ENCODE data around the gene COL5A1. TPM values are rescaled to one million over a fixed set of nuclear protein-coding genes. Genes with fewer than 3 reads are reported as not detected.

Gene COL5A1
- total RNA-seq, 1 experiment from 2014 or later: 10.6 TPM

DNA sequence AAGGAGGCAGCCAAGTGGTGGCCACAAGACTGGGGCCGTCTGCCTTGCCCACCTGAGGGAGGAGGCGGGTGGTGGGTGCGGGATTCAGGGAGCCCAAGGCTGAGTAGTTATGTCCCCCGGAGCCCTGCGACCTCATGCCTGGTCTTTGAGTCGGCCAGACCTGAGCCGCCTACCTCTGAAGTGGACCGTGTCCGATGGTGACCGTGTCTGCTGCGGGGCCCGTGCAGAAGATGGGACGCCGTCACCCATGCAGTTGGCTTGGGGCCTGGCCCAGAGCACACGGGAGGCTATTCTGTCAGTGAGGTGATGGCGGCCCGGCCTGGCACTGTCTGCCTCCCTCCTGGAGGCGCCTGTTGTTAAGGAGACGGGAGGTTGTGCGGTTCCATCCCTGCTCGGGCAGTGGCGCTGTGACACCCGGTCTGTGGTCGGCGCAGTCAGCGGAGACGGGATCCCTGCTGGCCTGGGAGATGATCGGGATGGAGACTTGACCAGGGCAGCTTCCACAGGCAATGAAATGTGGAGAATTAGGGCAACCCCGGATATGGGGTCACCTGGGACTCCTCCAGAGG is 176.5 kb downstream of the COL5A1 start:
- Histone ChIP-seq H3K36me3 (ENCODE audit: low read depth, low read length) (no peaks in the 10 kb centered on the region), H3K79me2 (ENCODE audit: low read length) (no peaks in the 10 kb centered on the region), H3K9ac (ENCODE audit: low read length) (no peak overlapping the region), H3F3A (ENCODE audit: low read length, unreplicated experiment) (no peaks in the 10 kb centered on the region), H3K27me3 (ENCODE audit: low read length) (no peaks in the 10 kb centered on the region), H3K27ac (ENCODE audit: low read length) (no peak overlapping the region), H3K9me2 (replicated peaks; ENCODE audit: low read length) (no peaks in the 10 kb centered on the region), H2AFZ (ENCODE audit: low read length) (no peak overlapping the region), H3K9me3 (ENCODE audit: low read length) (no peaks in the 10 kb centered on the region), H4K20me1 (ENCODE audit: low read length) (no peaks in the 10 kb centered on the region), H3K4me1 (ENCODE audit: insufficient read depth, low read length) (no peaks in the 10 kb centered on the region), H3K4me3 (ENCODE audit: low read length) (no peak overlapping the region), H3K4me2 (ENCODE audit: low read length) (no peak overlapping the region)
- POLR2A ChIA-PET (ENCODE audit: unreplicated experiment): no interaction called here
- TF ChIP-seq EZH2 (IDR thresholded peaks at IDR 0.05; ENCODE audit: low read length, unreplicated experiment) (no peak), CTCF (conservative IDR thresholded peaks at IDR 0.05; ENCODE audit: low read depth, low read length) (no peak), EZH2phosphoT487 (IDR thresholded peaks at IDR 0.05; ENCODE audit: borderline replicate concordance, low read length) (no peak)
- no peak for DNase-seq
- BruUV-seq (replicated peaks): no TSS peak
- ATAC-seq: no peak
- intact Hi-C loops (cut with micrococcal nuclease): no loop called here
- CTCF ChIA-PET: no interaction called here

DNA sequence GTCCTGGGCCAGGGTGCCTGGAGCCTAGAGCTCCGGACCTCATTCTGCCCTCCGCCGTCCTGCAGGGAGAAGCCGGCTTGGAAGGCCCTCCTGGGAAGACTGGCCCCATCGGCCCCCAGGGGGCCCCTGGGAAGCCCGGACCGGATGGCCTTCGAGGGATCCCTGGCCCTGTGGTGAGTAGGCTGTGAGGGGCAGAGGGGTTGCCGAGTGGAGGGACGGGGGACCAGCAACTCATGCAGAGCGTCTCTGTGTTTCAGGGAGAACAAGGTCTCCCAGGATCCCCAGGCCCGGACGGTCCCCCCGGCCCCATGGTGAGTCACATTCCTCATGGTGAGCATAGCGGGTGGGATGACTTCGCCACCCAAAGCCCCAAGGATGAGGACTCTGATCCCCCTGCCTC is 177.0 kb downstream of the COL5A1 start:
- Histone ChIP-seq H3K27ac (ENCODE audit: low read length) (no peak overlapping the region), H2AFZ (ENCODE audit: low read length) (no peak overlapping the region), H3K27me3 (ENCODE audit: low read length) (no peaks in the 10 kb centered on the region), H3K36me3 (ENCODE audit: low read depth, low read length) (no peaks in the 10 kb centered on the region), H3F3A (ENCODE audit: low read length, unreplicated experiment) (no peaks in the 10 kb centered on the region), H3K9me3 (ENCODE audit: low read length) (no peaks in the 10 kb centered on the region), H3K79me2 (ENCODE audit: low read length) (no peaks in the 10 kb centered on the region), H3K4me2 (ENCODE audit: low read length) (no peak overlapping the region), H4K20me1 (ENCODE audit: low read length) (no peaks in the 10 kb centered on the region), H3K9me2 (replicated peaks; ENCODE audit: low read length) (no peaks in the 10 kb centered on the region), H3K4me1 (ENCODE audit: insufficient read depth, low read length) (no peaks in the 10 kb centered on the region), H3K4me3 (ENCODE audit: low read length) (no peak overlapping the region), H3K9ac (ENCODE audit: low read length) (no peak overlapping the region)
- ChIA-PET CTCF (no interaction called here), POLR2A (ENCODE audit: unreplicated experiment) (no interaction called here)
- TF ChIP-seq CTCF (conservative IDR thresholded peaks at IDR 0.05; ENCODE audit: low read depth, low read length) (no peak), EZH2phosphoT487 (IDR thresholded peaks at IDR 0.05; ENCODE audit: borderline replicate concordance, low read length) (no peak), EZH2 (IDR thresholded peaks at IDR 0.05; ENCODE audit: low read length, unreplicated experiment) (no peak)
- BruUV-seq (replicated peaks): no TSS peak
- intact Hi-C loops (cut with micrococcal nuclease): no loop called here
- ATAC-seq: no peak
- no peak for DNase-seq

DNA sequence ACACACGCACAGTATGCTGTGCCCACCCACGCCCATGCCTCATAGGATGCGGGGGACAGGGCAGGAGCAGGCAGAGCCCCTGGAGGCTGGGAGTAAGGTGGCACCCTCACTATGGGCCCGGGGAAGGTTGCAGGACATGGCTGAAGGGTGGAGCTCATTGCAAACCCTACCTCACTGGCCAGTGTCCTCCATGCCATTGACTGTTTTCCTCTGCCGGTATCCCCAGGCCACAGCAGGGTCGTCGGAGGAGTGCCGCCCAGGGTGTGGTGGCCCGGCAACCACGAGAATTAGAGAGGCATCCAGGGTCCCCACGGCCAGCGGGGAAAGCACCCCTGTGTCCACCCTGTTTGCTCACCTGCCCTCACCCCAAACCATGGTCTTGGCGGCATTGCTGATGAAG is 179.3 kb downstream of the COL5A1 start:
- Histone ChIP-seq H3K36me3 (ENCODE audit: low read depth, low read length) (no peaks in the 10 kb centered on the region), H3K79me2 (ENCODE audit: low read length) (no peaks in the 10 kb centered on the region), H3K4me1 (ENCODE audit: insufficient read depth, low read length) (no peaks in the 10 kb centered on the region), H3K27ac (ENCODE audit: low read length) (no peak overlapping the region), H3F3A (ENCODE audit: low read length, unreplicated experiment) (no peaks in the 10 kb centered on the region), H3K4me3 (ENCODE audit: low read length) (no peak overlapping the region), H3K27me3 (ENCODE audit: low read length) (no peaks in the 10 kb centered on the region), H3K9me2 (replicated peaks; ENCODE audit: low read length) (no peaks in the 10 kb centered on the region), H3K4me2 (ENCODE audit: low read length) (no peak overlapping the region), H4K20me1 (ENCODE audit: low read length) (no peaks in the 10 kb centered on the region), H3K9me3 (ENCODE audit: low read length) (no peaks in the 10 kb centered on the region), H3K9ac (ENCODE audit: low read length) (no peak overlapping the region), H2AFZ (ENCODE audit: low read length) (no peak overlapping the region)
- no TSS peak for BruUV-seq (replicated peaks)
- DNase-seq: no peak
- no peak for ATAC-seq
- no peak for TF ChIP-seq EZH2 (IDR thresholded peaks at IDR 0.05; ENCODE audit: low read length, unreplicated experiment)
- no peak for TF ChIP-seq EZH2phosphoT487 (IDR thresholded peaks at IDR 0.05; ENCODE audit: borderline replicate concordance, low read length)
- no peak for TF ChIP-seq CTCF (conservative IDR thresholded peaks at IDR 0.05; ENCODE audit: low read depth, low read length)
- intact Hi-C loops (cut with micrococcal nuclease): no loop called here
- POLR2A ChIA-PET (ENCODE audit: unreplicated experiment): no interaction called here
- CTCF ChIA-PET: no interaction called here
